H9 (cell line): Measurements from ENCODE around the gene TRPM1. TPM values are rescaled to one million over a fixed set of nuclear protein-coding genes. Genes with fewer than 3 reads are reported as not detected.

Experiments
- DNase-seq: peaks from one replicate; pipeline ENCODE4 v3.0.0-alpha.2; 2017
- H2AFZ ChIP-seq: one replicate; pipeline ENCODE4 v1.6.1; 2013; ENCODE audit warnings: mild to moderate bottlenecking, low read length, control low read depth, moderate library complexity
- H2AK5ac ChIP-seq: 2 replicates; pipeline ENCODE4 v1.6.1; 2013; ENCODE audit warnings: low read length, control low read depth, mixed read lengths; ENCODE audit not compliant: insufficient read length
- H2BK120ac ChIP-seq: one replicate; pipeline ENCODE4 v1.6.1; 2013; ENCODE audit warnings: low read depth, mild to moderate bottlenecking, low read length, control low read depth, inconsistent platforms; ENCODE audit not compliant: poor library complexity, severe bottlenecking
- H2BK12ac ChIP-seq: 2 replicates; pipeline ENCODE4 v1.6.1; 2013; ENCODE audit warnings: low read length, control low read depth, mixed read lengths, low read depth; ENCODE audit not compliant: insufficient read length
- H2BK15ac ChIP-seq: 2 replicates; pipeline ENCODE4 v1.6.1; 2013; ENCODE audit warnings: low read depth, low read length, control low read depth
- H2BK20ac ChIP-seq: one replicate; pipeline ENCODE4 v1.6.1; 2013; ENCODE audit warnings: low read depth, mild to moderate bottlenecking, low read length, control low read depth, inconsistent platforms; ENCODE audit not compliant: poor library complexity, severe bottlenecking
- H2BK5ac ChIP-seq: 2 replicates; pipeline ENCODE4 v1.6.1; 2013; ENCODE audit warnings: low read length, control low read depth, mixed read lengths; ENCODE audit not compliant: insufficient read length
- H3K14ac ChIP-seq: 2 replicates; pipeline ENCODE4 v1.6.1; 2013; ENCODE audit warnings: low read length, control low read depth; ENCODE audit not compliant: insufficient read depth
- H3K18ac ChIP-seq: 2 replicates; pipeline ENCODE4 v1.6.1; 2013; ENCODE audit warnings: low read depth, mild to moderate bottlenecking, mixed read lengths, low read length, control low read depth; ENCODE audit not compliant: insufficient read length
- H3K23ac ChIP-seq: 2 replicates; pipeline ENCODE4 v1.6.1; 2013; ENCODE audit warnings: low read length, control low read depth, mixed read lengths, low read depth; ENCODE audit not compliant: insufficient read length
- H3K23me2 ChIP-seq: 2 replicates; pipeline ENCODE4 v1.6.1; 2013; ENCODE audit warnings: low read depth, mild to moderate bottlenecking, mixed read lengths, low read length, control low read depth; ENCODE audit not compliant: insufficient read length, poor library complexity, severe bottlenecking
- H3K27ac ChIP-seq: 2 replicates; pipeline ENCODE4 v1.5.1; 2013; ENCODE audit warnings: low read length, control low read depth, mixed read lengths, low read depth; ENCODE audit not compliant: insufficient read length
- H3K27me3 ChIP-seq: 2 replicates; pipeline ENCODE4 v1.6.1; 2013; ENCODE audit warnings: low read length, control low read depth, inconsistent platforms; ENCODE audit not compliant: insufficient read depth
- H3K4ac ChIP-seq: 2 replicates; pipeline ENCODE4 v1.6.1; 2013; ENCODE audit warnings: low read depth, mild to moderate bottlenecking, control low read depth, inconsistent platforms, low read length, moderate library complexity
- H3K4me1 ChIP-seq: 2 replicates; pipeline ENCODE4 v1.6.1; 2013; ENCODE audit warnings: low read length, control low read depth, inconsistent platforms; ENCODE audit not compliant: insufficient read depth
- H3K4me2 ChIP-seq: 2 replicates; pipeline ENCODE4 v1.6.1; 2013; ENCODE audit warnings: low read length, control low read depth, mixed read lengths; ENCODE audit not compliant: insufficient read length, insufficient read depth
- H3K56ac ChIP-seq: 2 replicates; pipeline ENCODE4 v1.6.1; 2013; ENCODE audit warnings: low read depth, mild to moderate bottlenecking, mixed read lengths, low read length, control low read depth; ENCODE audit not compliant: insufficient read length
- H3K79me1 ChIP-seq: 2 replicates; pipeline ENCODE4 v1.6.1; 2013; ENCODE audit warnings: low read depth, mild to moderate bottlenecking, moderate library complexity, low read length, control low read depth, inconsistent platforms; ENCODE audit not compliant: insufficient read depth, poor library complexity, severe bottlenecking
- H3K79me2 ChIP-seq: 2 replicates; pipeline ENCODE4 v1.6.1; 2013; ENCODE audit warnings: low read length, control low read depth, inconsistent platforms; ENCODE audit not compliant: insufficient read depth
- H3K9ac ChIP-seq: 2 replicates; pipeline ENCODE4 v1.6.1; 2013; ENCODE audit warnings: low read length, control low read depth, mixed read lengths; ENCODE audit not compliant: insufficient read length; ENCODE audit errors: extremely low read depth
- H3K9me3 ChIP-seq: one replicate; pipeline ENCODE4 v1.6.1; 2013; ENCODE audit warnings: low read depth, low read length, inconsistent platforms; ENCODE audit not compliant: control insufficient read depth
- H3T11ph ChIP-seq: one replicate; pipeline ENCODE4 v1.6.1; 2013; ENCODE audit warnings: mild to moderate bottlenecking, low read length, control low read depth, inconsistent platforms
- H4K20me1 ChIP-seq: one replicate; pipeline ENCODE4 v1.6.1; 2013; ENCODE audit not compliant: control insufficient read depth, insufficient read length, insufficient read depth
- H4K5ac ChIP-seq: 2 replicates; pipeline ENCODE4 v1.6.1; 2013; ENCODE audit warnings: low read depth, mild to moderate bottlenecking, mixed read lengths, low read length, control low read depth; ENCODE audit not compliant: insufficient read length
- H4K8ac ChIP-seq: replicated peaks from 2 replicates; pipeline ENCODE4 v1.6.1; 2013; ENCODE audit warnings: low read length, control low read depth, mixed read lengths, low read depth; ENCODE audit not compliant: insufficient read length
- H4K91ac ChIP-seq: 2 replicates; pipeline ENCODE4 v1.6.1; 2013; ENCODE audit warnings: low read depth, mild to moderate bottlenecking, moderate library complexity, mixed read lengths, low read length, control low read depth; ENCODE audit not compliant: insufficient read length
- H3K27ac Mint-ChIP-seq, 3 experiments: 2 replicates in 2 of 3; 3 replicates in 1 of 3; pipeline ENCODE4 v1.8.0; 2020 to 2021; ENCODE audit warnings: mixed read lengths in 3 of 3, mild to moderate bottlenecking in 1 of 3, moderate library complexity in 1 of 3
- H3K27me3 Mint-ChIP-seq: 2 replicates; pipeline ENCODE4 v1.8.0; 2021; ENCODE audit warnings: low read depth, mild to moderate bottlenecking, moderate library complexity, mixed read lengths
- H3K36me3 Mint-ChIP-seq, 3 experiments: 2 replicates in 2 of 3; 3 replicates in 1 of 3; pipeline ENCODE4 v1.8.0; 2020 to 2021; ENCODE audit warnings: low read depth in 3 of 3, mixed read lengths in 3 of 3; ENCODE audit not compliant: insufficient read depth in 1 of 3
- H3K4me1 Mint-ChIP-seq, 2 experiments: 2 replicates each; pipeline ENCODE4 v1.8.0; 2020; ENCODE audit warnings: mixed read lengths in 2 of 2
- H3K4me3 Mint-ChIP-seq, 2 experiments: 2 replicates in 1 of 2; 3 replicates in 1 of 2; pipeline ENCODE4 v1.8.0; 2020 to 2021; ENCODE audit warnings: mild to moderate bottlenecking in 2 of 2, mixed read lengths in 2 of 2, moderate library complexity in 1 of 2
- H3K9me3 Mint-ChIP-seq, 2 experiments: 2 replicates in 1 of 2; 3 replicates in 1 of 2; pipeline ENCODE4 v1.8.0; 2020; ENCODE audit warnings: mild to moderate bottlenecking in 2 of 2, mixed read lengths in 2 of 2, moderate library complexity in 1 of 2
- WGBS: extraction: QIAGEN DNeasy Blood & Tissue Kit; methylation state at CpG from one replicate; pipeline ENCODE4 v1.1.7; 2013; ENCODE audit warnings: missing lambda C conversion rate, low lambda C conversion rate, mixed read lengths; ENCODE audit not compliant: insufficient read length; ENCODE audit errors: extremely low coverage; 5-methylcytosine and 5-hydroxymethylcytosine counted together
- total RNA-seq: library from RNA; stranded (reverse); gene quantifications from 2 replicates; pipeline ENCODE4 v1.2.1, GENCODE V29; 2021
- TF ChIP-seq, protein P1 (sequence below): fragments of 200-600 bp; sonication (generic); conservative IDR thresholded peaks from 3 replicates; pipeline ENCODE4 v1.8.0; 2021; ENCODE audit warnings: antibody characterized with exemption, mild to moderate bottlenecking

TRPM1 gene
- total RNA-seq, 1 experiment from 2014 or later, result not detected

DNA sequence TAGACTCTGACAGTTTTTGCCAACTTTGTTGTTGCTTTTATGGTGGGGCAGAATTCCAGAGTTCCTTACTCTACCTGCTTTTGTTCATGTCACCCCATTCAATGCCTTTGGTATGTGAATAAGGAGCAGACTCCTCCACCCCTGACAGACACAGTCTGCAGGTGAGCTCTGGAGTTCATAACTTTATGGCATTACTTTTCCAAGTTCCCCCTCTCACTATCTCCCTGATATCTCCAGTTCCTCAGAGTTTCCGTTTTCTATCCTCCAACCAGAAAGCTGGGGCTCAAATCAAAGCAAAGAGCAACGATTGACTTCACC, 87.0 kb downstream of the TRPM1 start:
- no peak overlapping the region for H3K27ac ChIP-seq

More for the DNA sequence above, 87.0 kb downstream of the TRPM1 start:
- Histone ChIP-seq H3K18ac (no peak overlapping the region), H2BK12ac (no peak overlapping the region), H2AFZ (no peak overlapping the region), H3K4me2 (no peak overlapping the region), H4K20me1 (no peaks in the 10 kb centered on the region), H4K5ac (no peak overlapping the region), H4K91ac (no peak overlapping the region), H2BK15ac (no peak overlapping the region), H3K4me1 (no peaks in the 10 kb centered on the region), H3K9me3 (no peaks in the 10 kb centered on the region), H2AK5ac (no peak overlapping the region), H2BK20ac (no peak overlapping the region), H3K14ac (no peak overlapping the region; the same call in 1 of the 2 replicates), H3K23me2 (no peaks in the 10 kb centered on the region), H3K27me3 (no peaks in the 10 kb centered on the region), H2BK5ac (no peak overlapping the region), H3K9ac (no peak overlapping the region), H3K4ac (no peak overlapping the region), H3K56ac (no peak overlapping the region), H2BK120ac (no peak overlapping the region), H3K79me1 (no peaks in the 10 kb centered on the region), H3K23ac (no peak overlapping the region), H4K8ac (no peak overlapping the region), H3T11ph (no peak overlapping the region), H3K79me2 (no peaks in the 10 kb centered on the region)
- no CpG with 5 or more reads among the region's 2 CpGs for WGBS
- TF ChIP-seq, protein P1, sequence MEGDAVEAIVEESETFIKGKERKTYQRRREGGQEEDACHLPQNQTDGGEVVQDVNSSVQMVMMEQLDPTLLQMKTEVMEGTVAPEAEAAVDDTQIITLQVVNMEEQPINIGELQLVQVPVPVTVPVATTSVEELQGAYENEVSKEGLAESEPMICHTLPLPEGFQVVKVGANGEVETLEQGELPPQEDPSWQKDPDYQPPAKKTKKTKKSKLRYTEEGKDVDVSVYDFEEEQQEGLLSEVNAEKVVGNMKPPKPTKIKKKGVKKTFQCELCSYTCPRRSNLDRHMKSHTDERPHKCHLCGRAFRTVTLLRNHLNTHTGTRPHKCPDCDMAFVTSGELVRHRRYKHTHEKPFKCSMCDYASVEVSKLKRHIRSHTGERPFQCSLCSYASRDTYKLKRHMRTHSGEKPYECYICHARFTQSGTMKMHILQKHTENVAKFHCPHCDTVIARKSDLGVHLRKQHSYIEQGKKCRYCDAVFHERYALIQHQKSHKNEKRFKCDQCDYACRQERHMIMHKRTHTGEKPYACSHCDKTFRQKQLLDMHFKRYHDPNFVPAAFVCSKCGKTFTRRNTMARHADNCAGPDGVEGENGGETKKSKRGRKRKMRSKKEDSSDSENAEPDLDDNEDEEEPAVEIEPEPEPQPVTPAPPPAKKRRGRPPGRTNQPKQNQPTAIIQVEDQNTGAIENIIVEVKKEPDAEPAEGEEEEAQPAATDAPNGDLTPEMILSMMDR, result no peak
- Mint-ChIP-seq H3K4me1 (peaks cover 16 to 18% of the 10 kb centered on the region in 2 experiments), H3K9me3 (peaks cover 21 to 24% of the 10 kb centered on the region in 2 experiments), H3K27ac (no peak overlapping the region), H3K36me3 (peaks cover 6 to 19% (median 7%) of the 10 kb centered on the region in 3 experiments; a peak in 6 of 7 replicates), H3K4me3 (no peak overlapping the region), H3K27me3 (no peaks in the 10 kb centered on the region; the same call in 1 of the 2 replicates)
- no peak for DNase-seq
